ENCODE results near the gene CNPY2. TPM values are rescaled to one million over a fixed set of nuclear protein-coding genes. Genes with fewer than 3 reads are reported as not detected.

Gene CNPY2
- total RNA-seq, 1 donor from 2014 or later, result 244 TPM

- no peak for TF ChIP-seq CTCF (conservative IDR thresholded peaks at IDR 0.05)
- H3K9me3 Mint-ChIP-seq, result no peaks in the 10 kb centered on the region
Observed at GRCh38 chr12:56260921-56261320, 54.9 kb downstream of the CNPY2 start.

GRCh38 chr12:56260380-56260779, 55.4 kb downstream of the CNPY2 start:
- TF ChIP-seq CTCF (conservative IDR thresholded peaks at IDR 0.05), result no peak

More at GRCh38 chr12:56260921-56261320, 54.9 kb downstream of the CNPY2 start:
- peaks cover 24% of the 10 kb centered on the region for H3K4me1 Mint-ChIP-seq
- H3K4me3 Mint-ChIP-seq, result peak overlapping the region; percentile 80
- no peak overlapping the region for H3K27ac Mint-ChIP-seq (ENCODE audit: unreplicated experiment)
- DNase-seq (ENCODE audit: low read depth, low spot score), result no peak
- no peaks in the 10 kb centered on the region for H3K27me3 Mint-ChIP-seq (ENCODE audit: low read depth)
- H3K36me3 Mint-ChIP-seq (ENCODE audit: low read depth), result peaks cover 4% of the 10 kb centered on the region

More at GRCh38 chr12:56260380-56260779, 55.4 kb downstream of the CNPY2 start:
- DNase-seq (ENCODE audit: low read depth, low spot score), result no peak
- H3K27me3 Mint-ChIP-seq (ENCODE audit: low read depth), result no peaks in the 10 kb centered on the region
- peak overlapping the region; percentile 80 for H3K4me3 Mint-ChIP-seq
- H3K4me1 Mint-ChIP-seq, result peaks cover 25% of the 10 kb centered on the region
- H3K36me3 Mint-ChIP-seq (ENCODE audit: low read depth), result peaks cover 4% of the 10 kb centered on the region
- H3K27ac Mint-ChIP-seq (ENCODE audit: unreplicated experiment), result peak overlapping the region; percentile 69
- no peaks in the 10 kb centered on the region for H3K9me3 Mint-ChIP-seq

Other genes starting within 250 kb of the CNPY2 start
- gene ERBB3, start 235.8 kb downstream of the CNPY2 start, total RNA-seq, result 144 and 152 TPM in 2 replicates
- gene PA2G4, start 211.4 kb downstream of the CNPY2 start, total RNA-seq, result 201 and 213 TPM in 2 replicates
- gene RPL41, start 199.4 kb downstream of the CNPY2 start, total RNA-seq, result 4,478 and 4,582 TPM in 2 replicates
- 19.1 and 19.3 TPM in 2 replicates for gene ZC3H10, start 197.7 kb downstream of the CNPY2 start, total RNA-seq
- 118 and 121 TPM in 2 replicates for gene ESYT1, start 187.7 kb downstream of the CNPY2 start, total RNA-seq
- gene MYL6B, start 163.4 kb downstream of the CNPY2 start, total RNA-seq, result 178 and 189 TPM in 2 replicates
- 924 TPM in 2 replicates for gene MYL6, start 157.6 kb downstream of the CNPY2 start, total RNA-seq
- gene SMARCC2, start 126.5 kb downstream of the CNPY2 start, total RNA-seq, result 164 and 172 TPM in 2 replicates
- gene RNF41, start 94.1 kb downstream of the CNPY2 start, total RNA-seq, result 48.3 and 48.6 TPM in 2 replicates
- gene NABP2, start 91.6 kb downstream of the CNPY2 start, total RNA-seq, result 71.8 and 75.7 TPM in 2 replicates
- 0.65 and 1.0 TPM in 2 replicates for gene SLC39A5, start 85.9 kb downstream of the CNPY2 start, total RNA-seq
- gene ANKRD52, start 57.6 kb downstream of the CNPY2 start, total RNA-seq, result 61.4 and 68.0 TPM in 2 replicates
- 23.2 and 23.3 TPM in 2 replicates for gene COQ10A, start 49.0 kb downstream of the CNPY2 start, total RNA-seq
- gene CS, start 15.7 kb downstream of the CNPY2 start, total RNA-seq, result 295 and 302 TPM in 2 replicates
- 64.4 and 69.6 TPM in 2 replicates for gene PAN2, start 18.0 kb upstream of the CNPY2 start, total RNA-seq
- gene IL23A, start 22.9 kb upstream of the CNPY2 start, total RNA-seq, result 0.23 TPM in 1 of 2 replicates, not detected in the other
- 67.4 and 70.0 TPM in 2 replicates for gene STAT2, start 44.1 kb upstream of the CNPY2 start, total RNA-seq
- not detected in 2 replicates for gene APOF, start 46.9 kb upstream of the CNPY2 start, total RNA-seq
- 108 and 110 TPM in 2 replicates for gene TIMELESS, start 133.4 kb upstream of the CNPY2 start, total RNA-seq
- not detected in 2 replicates for gene MIP, start 138.7 kb upstream of the CNPY2 start, total RNA-seq
- gene SPRYD4, start 152.6 kb upstream of the CNPY2 start, total RNA-seq, result 4.9 and 5.1 TPM in 2 replicates
- gene GLS2, start 172.2 kb upstream of the CNPY2 start, total RNA-seq, result 0.30 and 0.35 TPM in 2 replicates
- 29.3 and 33.5 TPM in 2 replicates for gene RBMS2, start 205.8 kb upstream of the CNPY2 start, total RNA-seq